ENCODE results near the gene TRPV3.
"Not testable (repeated sequence)": the region's sequence is repeated elsewhere in the genome, so short reads cannot be mapped to it uniquely, and the experiment has no call there.

The TRPV3 gene

GRCh38 chr17:3469529-3469928 lies 88.1 kb downstream of the TRPV3 start:
- DNase-seq = no peak

GRCh38 chr17:3466355-3466754 lies 91.3 kb downstream of the TRPV3 start:
- DNase-seq = not testable (repeated sequence)

All from NCI-H748 treated with DMSO at 0.1 percent for 48 hours (cell line).